GM23338 (cell line): ENCODE measurements around the gene MCTP1.

Source experiments
- CTCF ChIP-seq, 2 experiments: fragments of 200-600 bp in 1 of 2; sonication (generic) in 1 of 2; conservative IDR thresholded peaks; 2 replicates each; pipeline versions ENCODE4 v1.5.1 to v1.6.1; 2016 to 2017; ENCODE audit warnings: antibody characterized with exemption in 2 of 2, low read depth in 2 of 2, mild to moderate bottlenecking in 2 of 2, moderate library complexity in 1 of 2
- EZH2 ChIP-seq: fragments of 200-600 bp; sonication (generic); IDR thresholded peaks from one replicate; pipeline ENCODE4 v1.8.0; 2017; ENCODE audit warnings: antibody characterized with exemption, mild to moderate bottlenecking, low read depth; ENCODE audit not compliant: unreplicated experiment
- REST ChIP-seq: IDR thresholded peaks from one replicate; pipeline ENCODE4 v1.6.1; 2018; ENCODE audit warnings: antibody characterized with exemption; ENCODE audit not compliant: unreplicated experiment

- TF ChIP-seq CTCF (conservative IDR thresholded peaks at IDR 0.05; ENCODE audit: low read depth in 2 of 2) (no peak), EZH2 (peak; percentile 59), REST (no peak)
These were observed 488 bp upstream of the MCTP1 start for GRCh38 chr5:95285409-95285755.
